A204.1 (cell line): ENCODE data around the gene SGMS2.
"Not testable (repeated sequence)": the region's sequence is repeated elsewhere in the genome, so short reads cannot be mapped to it uniquely, and the experiment has no call there.

Experiments used
- FAIRE-seq: peaks from 2 replicates; lab custom pipeline; 2012; peaks lifted over from hg19 to GRCh38; lab: Jason Lieb, UNC

The SGMS2 gene

GRCh38 chr4:107870916-107871786 lies 46.4 kb downstream of the SGMS2 start:
- FAIRE-seq = no peak

- FAIRE-seq = no peak
Observed at GRCh38 chr4:107874024-107874423, 49.3 kb downstream of the SGMS2 start.

DNA sequence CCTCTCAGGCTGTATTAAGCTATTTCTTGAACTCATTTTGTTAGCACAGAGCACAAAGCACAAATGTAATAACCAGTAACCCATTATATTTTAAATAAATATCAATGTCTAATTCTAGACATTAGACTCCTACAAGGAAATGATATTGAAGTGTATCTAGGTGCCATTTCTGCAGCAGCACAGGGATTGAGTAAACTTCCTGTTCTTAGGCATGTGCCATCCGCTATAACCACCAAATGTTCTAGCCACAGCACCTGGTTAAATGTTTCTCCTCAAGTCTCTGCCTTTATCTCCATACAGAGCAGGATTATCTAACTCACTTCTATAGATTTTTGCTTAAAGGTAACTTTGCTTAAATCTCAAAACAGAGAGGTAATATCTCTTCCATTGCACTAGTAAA lies 51.4 kb downstream of the SGMS2 start:
- FAIRE-seq = no peak

GRCh38 chr4:107877361-107877760 lies 52.6 kb downstream of the SGMS2 start:
- no peak for FAIRE-seq

DNA sequence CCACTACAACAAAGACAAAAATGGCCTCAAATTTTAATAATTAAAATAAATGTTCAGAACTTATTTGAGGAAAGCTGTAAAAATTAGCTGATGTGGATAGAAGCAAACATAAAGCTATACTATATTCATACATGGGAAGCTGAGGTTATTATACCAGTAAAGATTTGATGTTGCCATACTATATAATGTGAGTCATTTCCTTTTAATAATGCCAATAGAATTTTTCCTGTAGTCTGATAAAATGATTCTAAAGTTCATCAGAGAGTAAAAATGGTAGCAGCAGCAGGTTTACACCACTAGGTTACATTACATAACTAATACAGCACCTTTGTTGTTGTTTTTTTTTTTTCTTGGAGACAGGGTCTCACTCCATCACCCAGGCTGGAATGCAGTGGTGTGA lies 61.1 kb downstream of the SGMS2 start:
- FAIRE-seq = no peak

- no peak for FAIRE-seq
Observed at GRCh38 chr4:107888237-107888636, 63.5 kb downstream of the SGMS2 start.

GRCh38 chr4:107890779-107891178 lies 66.0 kb downstream of the SGMS2 start:
- FAIRE-seq = no peak

- no peak for FAIRE-seq
Observed at GRCh38 chr4:107891299-107891698, 66.6 kb downstream of the SGMS2 start.

- FAIRE-seq = no peak
Observed at GRCh38 chr4:107893171-107894137, 68.7 kb downstream of the SGMS2 start.

DNA sequence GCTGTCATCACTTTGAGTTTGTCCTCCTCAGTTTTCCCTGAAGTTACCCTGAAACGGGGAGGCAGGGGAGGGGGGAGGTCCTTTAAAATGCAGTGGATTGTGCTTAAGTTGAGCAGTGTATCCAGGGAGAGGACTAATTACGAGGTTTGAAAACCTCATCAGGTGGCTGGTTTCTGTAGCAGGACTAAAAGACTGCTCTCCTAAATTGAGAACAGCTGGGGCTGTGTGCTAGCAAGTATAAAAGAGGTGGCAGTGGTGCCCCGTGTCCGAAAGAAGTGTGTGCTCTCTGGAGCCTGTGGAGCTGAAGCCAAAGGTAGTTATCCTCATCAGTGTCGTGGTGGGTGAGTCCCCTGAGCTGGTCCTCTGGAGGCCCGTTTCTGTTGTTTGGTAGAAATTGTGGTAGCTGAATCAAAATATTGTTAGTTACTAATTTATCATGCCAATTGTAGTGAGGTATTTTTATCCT lies 69.4 kb downstream of the SGMS2 start:
- no peak for FAIRE-seq

DNA sequence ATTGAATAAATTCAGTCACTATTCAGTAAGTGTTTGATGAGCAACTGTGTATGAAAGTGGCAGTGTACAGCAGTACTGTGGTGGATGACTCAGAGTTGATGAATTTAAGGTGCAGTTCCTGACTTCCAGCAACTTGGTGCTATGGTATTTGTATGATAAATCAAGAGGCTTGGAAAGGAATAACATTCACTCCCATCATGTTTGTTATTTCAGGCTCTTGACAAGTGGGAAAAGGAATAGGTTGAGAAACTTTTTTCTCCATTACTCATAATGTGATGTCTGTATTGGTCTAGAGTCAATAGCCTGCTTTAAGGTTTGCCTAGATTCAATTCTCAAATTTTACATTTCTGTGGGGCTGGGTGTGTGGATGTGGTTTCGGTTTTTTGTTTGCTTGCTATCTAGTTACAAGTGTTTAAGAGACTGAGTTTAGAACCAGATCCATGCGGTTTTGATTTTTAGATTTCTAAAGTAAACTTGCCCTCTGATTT lies 71.5 kb downstream of the SGMS2 start:
- FAIRE-seq = no peak

GRCh38 chr4:107896646-107897045 lies 71.9 kb downstream of the SGMS2 start:
- FAIRE-seq = no peak

- no peak for FAIRE-seq
Observed at GRCh38 chr4:107897823-107898222, 73.1 kb downstream of the SGMS2 start.

DNA sequence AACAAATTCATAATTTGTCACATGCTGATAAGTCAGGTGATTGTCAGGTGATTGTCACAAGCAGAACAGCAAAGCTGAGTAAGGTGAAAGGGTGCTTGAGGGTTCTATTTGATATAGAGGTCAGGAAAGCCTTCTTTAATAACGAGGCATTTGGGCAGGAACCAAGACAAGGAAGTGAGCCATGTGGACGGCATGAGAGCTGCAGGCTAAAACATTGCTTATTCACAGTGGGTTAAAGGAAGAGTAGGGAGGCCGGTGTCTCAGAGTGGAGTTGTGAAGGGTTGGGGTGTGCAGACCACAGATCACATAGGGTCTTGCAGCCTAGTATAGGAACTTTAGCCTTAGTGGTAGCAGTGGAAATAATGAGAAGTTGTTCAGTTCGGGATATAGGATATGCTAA lies 75.3 kb downstream of the SGMS2 start:
- no peak for FAIRE-seq

DNA sequence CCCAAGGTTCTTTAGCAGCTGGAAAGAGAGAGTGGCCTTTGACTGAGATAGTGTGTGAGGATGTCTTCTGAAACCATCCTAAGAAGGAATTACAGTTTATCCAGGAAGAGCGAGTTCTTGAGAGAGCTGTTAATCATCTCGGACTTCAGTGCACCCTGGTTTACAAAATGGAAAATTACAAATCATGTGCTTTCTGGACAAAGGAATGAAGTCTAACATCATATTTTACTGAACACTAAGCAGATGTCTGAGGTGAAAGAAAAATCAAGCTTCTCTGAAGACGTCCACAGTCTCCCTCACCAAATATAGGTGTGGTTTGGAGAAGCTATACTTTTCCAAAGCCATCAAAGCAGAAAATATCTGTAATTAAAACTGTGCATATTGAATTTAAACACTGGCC lies 75.8 kb downstream of the SGMS2 start:
- FAIRE-seq = no peak

- FAIRE-seq = no peak
Observed at GRCh38 chr4:107901213-107901934, 76.6 kb downstream of the SGMS2 start.

- FAIRE-seq = no peak
Observed at GRCh38 chr4:107902715-107903114, 78.0 kb downstream of the SGMS2 start.

DNA sequence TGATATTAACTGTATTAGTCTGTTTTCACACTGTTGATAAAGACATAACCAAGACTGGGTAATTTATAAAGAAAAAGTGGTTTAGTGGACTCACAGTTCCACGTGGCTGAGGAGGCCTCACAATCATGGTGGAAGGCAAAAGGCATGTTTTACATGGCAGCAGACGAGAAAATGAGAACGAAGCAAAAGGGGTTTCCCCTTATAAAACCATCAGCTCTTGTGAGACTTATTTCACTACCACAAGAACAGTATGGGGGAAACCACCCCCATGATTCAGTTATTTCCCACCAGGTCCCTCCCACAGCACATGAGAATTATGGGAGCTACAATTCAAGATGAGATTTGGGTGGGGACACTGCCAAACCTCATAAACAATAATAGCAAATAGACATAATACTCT lies 80.3 kb downstream of the SGMS2 start:
- not testable (repeated sequence) for FAIRE-seq

DNA sequence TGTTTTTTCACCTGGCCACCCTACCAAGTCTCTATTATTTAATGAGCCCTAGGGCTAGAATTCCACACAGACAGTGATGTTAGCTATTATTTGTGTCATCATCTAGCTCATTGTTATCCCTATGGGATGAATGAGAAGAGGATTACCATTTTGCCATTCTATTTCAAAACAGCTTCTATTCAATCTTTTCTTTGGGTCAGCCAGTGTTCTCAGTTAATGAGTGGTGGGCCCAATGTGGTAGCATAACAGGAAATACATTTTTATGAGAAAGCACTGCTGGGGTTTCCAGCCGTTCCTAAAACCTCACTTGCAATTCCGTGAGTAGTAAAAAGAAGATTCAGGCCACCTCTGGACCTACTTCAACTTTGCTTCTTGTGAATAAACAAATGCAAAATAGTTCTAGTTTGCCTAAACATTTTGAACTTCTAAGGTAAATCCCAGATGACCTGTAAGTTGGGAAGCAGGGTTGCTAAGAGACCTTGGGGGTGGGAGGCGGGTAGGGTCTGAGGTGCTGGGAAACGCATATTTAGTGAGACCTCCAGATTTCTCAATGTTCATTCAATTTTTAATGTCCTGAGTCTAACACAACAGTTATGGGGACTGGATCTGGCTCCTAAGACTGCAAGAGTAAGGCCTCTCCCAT lies 81.8 kb downstream of the SGMS2 start:
- FAIRE-seq = no peak

- no peak for FAIRE-seq
Observed at GRCh38 chr4:107908377-107908776, 83.6 kb downstream of the SGMS2 start.

DNA sequence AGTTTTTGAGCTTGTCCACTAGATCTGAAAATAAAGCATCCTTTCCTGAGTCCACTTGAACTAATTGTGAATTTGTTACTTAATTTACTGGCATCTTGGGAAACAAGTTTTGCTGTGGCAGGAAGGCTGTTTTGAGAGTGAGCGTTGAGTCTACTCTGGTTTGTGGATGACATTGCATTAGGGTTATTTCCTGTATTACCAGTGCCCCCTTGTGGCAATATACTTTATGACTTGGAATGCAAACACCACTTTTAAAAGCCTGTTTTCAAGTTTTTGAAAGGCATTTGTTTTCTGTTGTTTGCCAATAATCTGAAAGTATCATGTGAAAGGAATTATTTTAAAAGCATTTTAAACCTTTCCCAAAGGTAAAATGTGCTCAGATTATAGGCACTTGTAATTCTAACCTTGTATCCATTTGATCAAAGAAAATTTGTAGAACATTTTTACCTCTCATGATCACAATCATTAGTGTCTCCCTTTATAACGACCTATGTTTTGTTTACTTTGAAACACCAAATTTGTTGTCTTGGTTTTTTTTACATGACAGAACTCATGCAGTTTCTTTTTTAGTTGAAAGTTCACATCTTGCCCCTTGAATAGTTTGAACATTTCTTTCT lies 88.7 kb downstream of the SGMS2 start:
- FAIRE-seq = peak; percentile 96
